Mesendoderm (in vitro differentiated cells): ENCODE results near the gene RPL5.

ENCODE experiments used
- DNase-seq: peaks from one replicate; pipeline ENCODE4 v3.0.0; 2013
- H2AK5ac ChIP-seq: 2 replicates; pipeline ENCODE4 v1.6.1; 2013; ENCODE audit warnings: low read length, inconsistent platforms
- H2BK120ac ChIP-seq: 2 replicates; pipeline ENCODE4 v1.6.1; 2013; ENCODE audit warnings: low read depth, mild to moderate bottlenecking, low read length, moderate library complexity, mixed read lengths
- H2BK15ac ChIP-seq: replicated peaks from 2 replicates; pipeline ENCODE4 v1.6.1; 2013; ENCODE audit warnings: low read depth, mild to moderate bottlenecking, moderate library complexity
- H2BK5ac ChIP-seq: 2 replicates; pipeline ENCODE4 v1.6.1; 2013; ENCODE audit warnings: low read length, inconsistent platforms
- H3K18ac ChIP-seq: 2 replicates; pipeline ENCODE4 v1.6.1; 2013; ENCODE audit warnings: mild to moderate bottlenecking, low read length, mixed read lengths
- H3K23ac ChIP-seq: one replicate; pipeline ENCODE4 v1.6.1; 2013; ENCODE audit warnings: low read length
- H3K27ac ChIP-seq: 2 replicates; pipeline ENCODE4 v1.5.1; 2013; ENCODE audit warnings: low read depth, mild to moderate bottlenecking, inconsistent platforms, low read length, moderate library complexity
- H3K27me3 ChIP-seq: 2 replicates; pipeline ENCODE4 v1.6.1; 2013; ENCODE audit warnings: low read length, control low read depth, mild to moderate bottlenecking, inconsistent platforms; ENCODE audit not compliant: insufficient read depth, poor library complexity
- H3K36me3 ChIP-seq: 2 replicates; pipeline ENCODE4 v1.6.1; 2013; ENCODE audit warnings: low read length, inconsistent platforms; ENCODE audit not compliant: control insufficient read depth, insufficient read depth
- H3K4ac ChIP-seq: one replicate; pipeline ENCODE4 v1.6.1; 2013; ENCODE audit warnings: low read depth, mild to moderate bottlenecking, low read length, moderate library complexity
- H3K4me1 ChIP-seq: 2 replicates; pipeline ENCODE4 v1.6.1; 2013; ENCODE audit warnings: low read depth, low read length, inconsistent platforms; ENCODE audit not compliant: control insufficient read depth
- H3K4me2 ChIP-seq: 2 replicates; pipeline ENCODE4 v1.6.1; 2013; ENCODE audit warnings: low read length
- H3K4me3 ChIP-seq: 2 replicates; pipeline ENCODE4 v1.5.1; 2013; ENCODE audit warnings: mild to moderate bottlenecking, low read length
- H3K56ac ChIP-seq: one replicate; pipeline ENCODE4 v1.6.1; 2013; ENCODE audit warnings: low read length
- H3K79me1 ChIP-seq: 2 replicates; pipeline ENCODE4 v1.6.1; 2013; ENCODE audit warnings: low read length, inconsistent platforms
- H3K79me2 ChIP-seq: 2 replicates; pipeline ENCODE4 v1.6.1; 2013; ENCODE audit warnings: mild to moderate bottlenecking, low read length; ENCODE audit not compliant: control insufficient read depth, insufficient read depth
- H3K9ac ChIP-seq: 2 replicates; pipeline ENCODE4 v1.6.1; 2013; ENCODE audit warnings: low read length, inconsistent platforms
- H4K5ac ChIP-seq: one replicate; pipeline ENCODE4 v1.6.1; 2013; ENCODE audit warnings: low read length
- H4K8ac ChIP-seq: one replicate; pipeline ENCODE4 v1.6.1; 2013; ENCODE audit warnings: low read depth, mild to moderate bottlenecking, control low read depth, low read length, moderate library complexity
- WGBS: extraction: QIAGEN DNeasy Blood & Tissue Kit; methylation state at CpG from one replicate; pipeline ENCODE4 v1.1.7; 2013; ENCODE audit warnings: low lambda C conversion rate, missing lambda C conversion rate; ENCODE audit not compliant: insufficient coverage; ENCODE audit errors: extremely low coverage; 5-methylcytosine and 5-hydroxymethylcytosine counted together

Gene RPL5

GRCh38 chr1:92877081-92877711 is 45.4 kb downstream of the RPL5 start:
- no peak overlapping the region for H3K4ac ChIP-seq
- no CpG with 5 or more reads among the region's 4 CpGs for WGBS
- no peak for DNase-seq
- no peak overlapping the region for H3K23ac ChIP-seq
- no peak overlapping the region for H3K9ac ChIP-seq
- H3K56ac ChIP-seq = no peak overlapping the region
- H3K4me1 ChIP-seq = no peaks in the 10 kb centered on the region
- H3K27me3 ChIP-seq = no peaks in the 10 kb centered on the region
- no peak overlapping the region for H2BK15ac ChIP-seq
- no peak overlapping the region for H2BK5ac ChIP-seq
- no peaks in the 10 kb centered on the region for H3K79me2 ChIP-seq
- no peak overlapping the region for H4K5ac ChIP-seq
- H3K79me1 ChIP-seq = no peaks in the 10 kb centered on the region
- no peak overlapping the region for H2AK5ac ChIP-seq
- H3K4me3 ChIP-seq = no peak overlapping the region
- no peak overlapping the region for H3K27ac ChIP-seq
- H2BK120ac ChIP-seq = no peak overlapping the region
- H3K18ac ChIP-seq = no peak overlapping the region
- no peak overlapping the region for H3K4me2 ChIP-seq
- no peaks in the 10 kb centered on the region for H3K36me3 ChIP-seq
- H4K8ac ChIP-seq = no peak overlapping the region

GRCh38 chr1:92877792-92878191 is 46.0 kb downstream of the RPL5 start:
- Histone ChIP-seq H2BK120ac (no peak overlapping the region), H2BK15ac (no peak overlapping the region), H3K36me3 (no peaks in the 10 kb centered on the region), H3K23ac (no peak overlapping the region), H3K27me3 (no peaks in the 10 kb centered on the region), H3K79me1 (no peaks in the 10 kb centered on the region), H2AK5ac (no peak overlapping the region), H3K4me2 (no peak overlapping the region), H4K5ac (no peak overlapping the region), H3K79me2 (no peaks in the 10 kb centered on the region), H3K9ac (no peak overlapping the region), H4K8ac (no peak overlapping the region), H2BK5ac (no peak overlapping the region), H3K4ac (no peak overlapping the region), H3K56ac (no peak overlapping the region), H3K18ac (no peak overlapping the region), H3K4me3 (no peak overlapping the region), H3K27ac (no peak overlapping the region), H3K4me1 (no peaks in the 10 kb centered on the region)
- no CpG with 5 or more reads among the region's 4 CpGs for WGBS
- no peak for DNase-seq

- H3K79me2 ChIP-seq = no peaks in the 10 kb centered on the region
- no peak overlapping the region for H3K9ac ChIP-seq
- no peak overlapping the region for H3K27ac ChIP-seq
- DNase-seq = no peak
- H4K8ac ChIP-seq = no peak overlapping the region
- no peak overlapping the region for H3K18ac ChIP-seq
- no peaks in the 10 kb centered on the region for H3K27me3 ChIP-seq
- no peaks in the 10 kb centered on the region for H3K4me1 ChIP-seq
- H4K5ac ChIP-seq = no peak overlapping the region
- no peaks in the 10 kb centered on the region for H3K79me1 ChIP-seq
- H3K56ac ChIP-seq = no peak overlapping the region
- H2BK15ac ChIP-seq = no peak overlapping the region
- no peak overlapping the region for H3K23ac ChIP-seq
- no peak overlapping the region for H2BK5ac ChIP-seq
- H3K36me3 ChIP-seq = no peaks in the 10 kb centered on the region
- no peak overlapping the region for H3K4ac ChIP-seq
- WGBS = no CpG with 5 or more reads among the region's 4 CpGs
- no peak overlapping the region for H3K4me3 ChIP-seq
- H2BK120ac ChIP-seq = no peak overlapping the region
- no peak overlapping the region for H3K4me2 ChIP-seq
- H2AK5ac ChIP-seq = no peak overlapping the region
These were observed 47.6 kb downstream of the RPL5 start for GRCh38 chr1:92879316-92879968.

GRCh38 chr1:92881391-92881790 is 49.6 kb downstream of the RPL5 start:
- Histone ChIP-seq H3K56ac (no peak overlapping the region), H3K27me3 (no peaks in the 10 kb centered on the region), H3K18ac (no peak overlapping the region), H3K4me1 (no peaks in the 10 kb centered on the region), H3K4ac (no peak overlapping the region), H4K8ac (no peak overlapping the region), H3K36me3 (no peaks in the 10 kb centered on the region), H3K79me1 (no peaks in the 10 kb centered on the region), H3K4me3 (no peak overlapping the region), H3K23ac (no peak overlapping the region), H2AK5ac (no peak overlapping the region), H2BK15ac (no peak overlapping the region), H3K79me2 (no peaks in the 10 kb centered on the region), H3K27ac (no peak overlapping the region), H3K9ac (no peak overlapping the region), H2BK120ac (no peak overlapping the region), H2BK5ac (no peak overlapping the region), H3K4me2 (no peak overlapping the region), H4K5ac (no peak overlapping the region)
- no peak for DNase-seq
- no CpG with 5 or more reads among the region's 3 CpGs for WGBS

GRCh38 chr1:92882819-92883218 is 51.0 kb downstream of the RPL5 start:
- no peak overlapping the region for H3K4me2 ChIP-seq
- H2AK5ac ChIP-seq = no peak overlapping the region
- no peak overlapping the region for H3K56ac ChIP-seq
- WGBS = no CpG with 5 or more reads among the region's 1 CpG
- DNase-seq = peak; percentile 59
- H3K4ac ChIP-seq = no peak overlapping the region
- H3K4me1 ChIP-seq = no peaks in the 10 kb centered on the region
- no peaks in the 10 kb centered on the region for H3K36me3 ChIP-seq
- H2BK120ac ChIP-seq = no peak overlapping the region
- H2BK5ac ChIP-seq = no peak overlapping the region
- H3K79me2 ChIP-seq = no peaks in the 10 kb centered on the region
- no peak overlapping the region for H4K5ac ChIP-seq
- no peak overlapping the region for H4K8ac ChIP-seq
- H3K23ac ChIP-seq = no peak overlapping the region
- no peak overlapping the region for H3K4me3 ChIP-seq
- H3K27me3 ChIP-seq = no peaks in the 10 kb centered on the region
- no peak overlapping the region for H3K18ac ChIP-seq
- H3K27ac ChIP-seq = no peak overlapping the region
- no peak overlapping the region for H3K9ac ChIP-seq
- H3K79me1 ChIP-seq = no peaks in the 10 kb centered on the region
- no peak overlapping the region for H2BK15ac ChIP-seq

GRCh38 chr1:92883297-92883696 is 51.5 kb downstream of the RPL5 start:
- H3K4me1 ChIP-seq = no peaks in the 10 kb centered on the region
- no peak overlapping the region for H3K18ac ChIP-seq
- H4K8ac ChIP-seq = no peak overlapping the region
- no peak overlapping the region for H3K4me3 ChIP-seq
- no peaks in the 10 kb centered on the region for H3K79me1 ChIP-seq
- no peak overlapping the region for H4K5ac ChIP-seq
- H3K36me3 ChIP-seq = no peaks in the 10 kb centered on the region
- no peak overlapping the region for H2BK15ac ChIP-seq
- no peak for DNase-seq
- H3K79me2 ChIP-seq = no peaks in the 10 kb centered on the region
- H3K4ac ChIP-seq = no peak overlapping the region
- H2BK120ac ChIP-seq = no peak overlapping the region
- H2AK5ac ChIP-seq = no peak overlapping the region
- H3K23ac ChIP-seq = no peak overlapping the region
- no peak overlapping the region for H3K27ac ChIP-seq
- H3K27me3 ChIP-seq = no peaks in the 10 kb centered on the region
- H2BK5ac ChIP-seq = no peak overlapping the region
- H3K4me2 ChIP-seq = no peak overlapping the region
- no peak overlapping the region for H3K9ac ChIP-seq
- no peak overlapping the region for H3K56ac ChIP-seq
